Dedifferentiated amniotic fluid mesenchymal stem cell (primary cell): Measurements from ENCODE around the gene RAB6B.

ENCODE experiments used
- DNase-seq: peaks from one replicate; pipeline ENCODE4 v3.0.0-alpha.2; 2016; ENCODE audit errors: extremely low spot score

Gene RAB6B

DNA sequence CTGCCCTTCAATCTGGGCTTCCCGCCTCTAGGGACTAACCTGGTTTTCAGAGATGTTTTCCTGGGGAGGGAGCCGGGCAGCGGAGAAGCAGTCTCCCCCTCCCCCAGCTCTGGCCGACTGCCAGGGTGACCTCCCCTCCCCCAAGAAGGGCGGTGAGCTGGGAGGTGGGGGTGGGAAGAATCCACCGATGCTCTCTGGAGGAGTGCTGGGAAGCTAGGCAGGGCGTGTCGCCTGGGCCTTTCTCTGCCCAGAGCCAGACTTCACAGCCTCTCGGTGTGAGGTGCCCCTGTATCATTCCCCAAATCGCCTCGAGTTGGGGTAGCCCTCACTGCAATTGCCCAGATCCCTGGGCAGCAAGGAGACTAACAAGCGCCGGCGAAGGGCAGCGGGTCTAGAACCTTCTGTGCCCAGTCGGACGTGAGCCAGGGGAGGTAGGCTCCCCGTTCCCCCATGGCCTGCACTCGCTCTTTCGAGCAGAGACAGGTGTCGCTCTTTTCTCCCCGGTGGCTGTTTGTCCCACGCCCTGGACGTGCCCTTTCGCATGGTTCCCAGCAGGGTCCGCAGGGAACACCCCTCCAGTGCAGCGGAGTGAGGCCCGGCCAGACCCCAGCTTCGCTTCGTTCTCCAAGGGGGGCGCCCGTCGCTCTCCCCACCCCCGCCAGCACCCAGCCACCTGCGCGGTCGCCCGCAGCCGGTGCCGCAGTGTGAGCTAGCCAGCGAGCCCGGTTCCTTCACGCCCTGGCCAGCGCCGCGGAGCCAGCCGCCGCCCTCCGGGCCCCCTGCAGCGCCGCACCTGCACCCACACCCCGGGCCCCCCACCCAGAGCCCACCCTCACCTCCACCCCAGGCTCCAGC lies 1.1 kb downstream of the RAB6B start:
- no peak for DNase-seq

DNA sequence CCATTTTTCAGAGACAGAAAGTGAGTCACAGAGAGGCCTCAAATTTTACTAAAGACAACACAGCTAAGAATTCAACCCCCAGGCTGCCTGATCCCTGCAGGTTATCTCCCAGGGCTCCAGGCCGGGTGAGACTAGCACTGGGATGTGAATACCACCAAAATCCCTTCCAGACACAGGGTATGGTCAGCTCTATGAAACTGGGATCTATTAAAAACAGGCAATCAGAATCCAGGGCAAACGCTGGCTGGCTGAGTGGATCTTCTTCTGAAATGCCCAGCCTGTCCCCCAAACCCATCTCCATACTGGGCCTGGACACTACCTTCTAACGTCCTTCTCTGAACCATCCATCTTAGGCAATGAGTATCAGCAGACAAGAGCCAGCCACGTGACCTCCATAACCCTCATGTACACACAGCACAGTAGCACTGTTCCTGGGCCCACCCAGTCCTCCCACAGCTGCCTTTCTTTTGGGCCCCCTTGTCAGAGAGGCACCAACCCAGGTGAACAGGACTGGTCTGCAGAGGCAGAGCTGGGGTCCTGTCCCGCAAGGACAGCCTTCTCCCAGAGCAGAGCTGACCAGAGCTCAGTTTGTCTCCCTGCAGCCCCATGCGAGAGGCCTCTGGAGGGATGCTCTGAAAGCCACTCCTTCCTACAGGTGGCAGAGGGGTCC lies 1.9 kb downstream of the RAB6B start:
- DNase-seq = no peak

DNA sequence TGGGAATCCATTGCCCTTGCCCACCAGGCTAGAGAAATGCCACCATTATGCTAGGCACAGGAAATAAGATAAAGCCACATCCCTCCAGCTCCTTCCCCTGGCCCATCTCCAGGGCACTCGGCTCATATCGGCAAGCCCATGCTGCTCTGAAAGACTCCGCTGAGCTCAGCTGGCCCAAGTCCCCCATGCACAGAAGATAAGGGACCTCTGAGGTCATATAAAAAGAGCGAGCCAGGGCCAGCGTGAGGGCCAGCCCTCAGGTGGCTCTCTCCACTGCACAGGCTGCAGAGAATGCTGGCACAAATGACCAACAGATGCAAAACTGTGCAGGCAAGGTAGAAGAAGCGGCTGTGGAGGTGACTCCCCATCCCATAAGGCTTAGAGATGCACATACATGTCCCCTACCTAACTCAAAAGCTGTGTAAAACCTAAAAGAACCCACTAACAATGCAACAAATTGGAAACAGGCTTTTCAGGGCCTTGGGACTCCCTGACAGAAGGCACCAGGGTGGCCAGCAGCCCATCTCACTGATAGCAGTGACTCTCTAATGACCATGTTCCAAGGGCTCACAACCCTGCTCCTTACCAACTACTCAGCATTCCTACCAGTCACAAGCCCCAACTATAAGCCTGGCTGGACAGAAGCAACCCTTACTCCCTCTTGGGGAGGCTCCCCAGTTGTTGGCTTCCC lies 3.0 kb downstream of the RAB6B start:
- no peak for DNase-seq

DNA sequence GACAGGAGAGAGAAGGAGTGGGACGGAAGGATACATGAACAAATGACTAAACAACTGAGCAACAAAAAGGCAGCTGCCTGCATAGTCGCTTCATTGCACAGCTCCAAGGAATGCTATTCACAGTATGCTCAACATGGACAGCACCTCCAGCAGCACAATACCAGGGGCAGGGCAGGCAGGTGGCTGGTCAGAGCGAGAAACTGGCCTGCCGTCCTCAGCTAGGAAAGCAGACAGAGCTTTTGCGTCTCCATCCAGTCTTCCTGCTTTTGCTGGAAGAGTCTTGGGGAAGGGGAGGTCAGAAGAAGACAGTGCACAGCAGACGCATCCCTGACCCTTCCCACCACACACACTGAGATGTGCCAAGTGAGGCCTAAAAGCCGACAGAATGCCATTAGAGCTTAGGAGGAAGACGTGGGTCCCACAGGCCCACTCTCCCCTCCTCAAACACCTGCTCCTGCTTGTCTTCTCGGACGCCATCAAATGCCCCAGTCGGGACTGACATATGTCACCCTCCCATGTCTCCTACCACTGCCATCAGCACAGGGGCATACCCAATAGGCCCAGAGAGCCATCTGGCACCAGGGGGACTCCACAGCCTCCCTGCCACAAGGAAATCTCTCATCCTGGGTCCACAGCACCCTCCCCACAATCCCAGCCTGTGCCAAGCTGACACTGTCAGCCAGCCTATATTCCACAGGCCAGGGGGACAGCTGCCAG lies 3.9 kb downstream of the RAB6B start:
- DNase-seq = no peak

DNA sequence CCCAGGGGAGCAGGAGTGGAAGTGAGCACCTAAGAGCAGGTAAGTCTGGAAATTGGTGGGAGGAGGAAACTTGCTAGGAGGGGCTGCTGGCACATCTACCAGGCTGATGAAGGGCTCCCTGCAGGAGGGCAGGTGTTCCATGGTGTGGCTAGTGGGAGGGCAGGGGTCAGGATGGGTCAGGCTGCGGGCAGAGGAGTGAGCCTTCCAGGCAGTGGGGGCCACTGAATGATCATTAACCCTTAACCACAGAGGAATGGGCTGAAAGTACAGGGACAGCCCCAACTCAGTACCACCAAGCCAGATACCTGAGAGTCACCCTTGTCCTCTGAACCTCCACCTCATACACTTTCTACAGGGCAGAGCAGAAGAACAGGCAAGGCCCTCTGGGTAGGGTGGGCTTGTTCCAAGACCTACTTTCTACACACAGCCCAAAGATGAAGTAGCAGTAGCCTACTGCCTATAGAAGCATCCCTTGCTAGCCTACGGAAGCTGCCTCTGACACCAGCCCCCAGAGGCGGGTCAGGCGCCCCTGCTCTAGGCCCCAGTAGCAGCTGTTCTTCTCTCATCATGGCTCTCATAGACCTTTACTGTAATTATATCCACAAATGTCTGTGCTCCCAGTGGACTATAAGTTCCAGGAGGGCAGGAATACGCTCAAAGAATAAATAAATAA lies 4.6 kb downstream of the RAB6B start:
- no peak for DNase-seq

DNA sequence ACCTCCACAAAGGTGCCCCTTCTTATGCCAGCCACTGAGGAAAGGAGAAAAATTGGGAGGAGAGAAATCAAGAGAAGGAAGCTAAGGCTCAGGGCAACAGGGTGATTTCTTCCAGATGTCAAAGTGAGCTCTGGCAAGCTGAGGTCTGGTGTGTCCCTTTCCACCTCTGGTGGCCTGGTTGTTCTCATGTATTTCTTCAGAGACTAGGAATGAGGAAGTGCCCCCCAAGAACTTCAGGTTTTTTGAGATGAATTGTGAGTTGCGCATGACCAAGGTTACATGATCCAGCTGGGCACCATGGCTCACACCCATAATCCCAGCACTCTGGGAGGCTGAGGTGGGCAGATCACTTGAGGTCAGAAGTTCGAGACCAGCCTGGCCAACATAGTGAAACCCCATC lies 5.6 kb downstream of the RAB6B start:
- no peak for DNase-seq

DNA sequence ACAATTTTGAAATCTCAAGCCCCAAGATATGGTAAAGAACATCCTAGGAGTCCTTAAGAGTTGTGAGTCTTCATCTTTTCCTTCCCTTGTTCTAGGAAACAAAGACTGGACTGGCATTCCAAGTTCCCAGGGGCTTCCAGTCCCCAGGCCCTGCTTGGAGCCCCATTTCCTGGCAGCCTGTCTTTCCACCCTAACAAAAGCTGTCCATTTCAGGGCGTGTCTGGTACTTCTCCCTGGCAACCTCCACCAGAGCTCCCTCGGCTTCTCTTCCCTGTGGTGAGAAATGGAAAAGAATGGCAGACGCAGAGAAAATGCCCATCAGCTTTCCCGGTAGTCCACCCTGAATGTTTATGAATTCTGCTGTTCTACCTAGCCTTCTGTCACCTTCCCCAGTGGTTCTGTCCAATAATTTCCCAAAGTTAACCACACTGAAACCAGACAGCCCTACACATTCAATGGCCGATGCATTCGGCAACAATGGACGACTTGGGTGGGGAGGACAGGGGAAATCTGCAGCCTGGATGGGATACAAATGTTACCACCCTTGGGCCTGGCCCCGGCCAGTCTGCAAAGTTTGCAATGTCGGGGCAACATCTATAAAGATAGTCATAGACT lies 6.8 kb downstream of the RAB6B start:
- no peak for DNase-seq

DNA sequence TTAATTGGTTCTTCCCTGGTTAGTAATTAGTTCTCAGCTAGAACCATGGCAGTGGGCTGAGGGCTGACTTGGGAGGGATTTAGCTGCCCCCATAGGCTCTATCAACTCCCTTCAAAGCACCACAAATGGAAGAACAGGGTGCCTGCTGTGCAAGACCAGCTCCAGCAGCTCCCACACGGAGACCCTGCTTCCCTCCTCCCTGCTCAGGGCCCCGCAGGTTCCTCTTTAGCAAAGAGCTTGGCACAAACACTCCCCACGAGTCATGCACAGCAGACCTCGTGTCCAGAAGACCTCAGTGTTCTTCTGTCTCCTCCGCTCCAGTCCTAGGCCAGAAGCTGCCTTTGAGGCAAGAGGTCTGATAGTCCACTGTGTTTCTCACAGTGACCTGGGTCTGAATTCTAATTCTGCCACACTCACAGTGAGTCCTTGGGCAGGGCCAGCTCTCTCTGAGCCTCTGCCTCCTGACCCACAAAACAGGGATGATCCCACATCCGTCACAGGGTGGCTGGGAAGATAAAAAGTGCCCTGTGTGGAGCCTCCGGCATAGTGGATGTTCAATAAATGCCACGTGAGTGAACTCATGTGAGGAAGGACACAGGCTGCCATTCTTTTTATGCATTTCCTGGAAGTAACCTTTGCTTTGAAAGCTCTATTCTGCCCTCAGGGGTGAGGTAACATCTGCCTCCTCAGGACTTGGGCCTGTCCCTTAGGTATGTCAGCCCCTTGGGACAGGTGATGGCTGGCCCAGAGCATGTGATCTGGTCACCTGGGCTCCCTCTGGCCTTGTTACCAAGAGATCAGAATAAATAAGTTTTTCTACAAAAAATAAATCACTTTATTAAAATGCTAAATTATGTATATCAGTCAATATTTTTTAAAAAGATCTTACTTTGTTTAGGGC lies 7.6 kb downstream of the RAB6B start:
- DNase-seq = no peak

DNA sequence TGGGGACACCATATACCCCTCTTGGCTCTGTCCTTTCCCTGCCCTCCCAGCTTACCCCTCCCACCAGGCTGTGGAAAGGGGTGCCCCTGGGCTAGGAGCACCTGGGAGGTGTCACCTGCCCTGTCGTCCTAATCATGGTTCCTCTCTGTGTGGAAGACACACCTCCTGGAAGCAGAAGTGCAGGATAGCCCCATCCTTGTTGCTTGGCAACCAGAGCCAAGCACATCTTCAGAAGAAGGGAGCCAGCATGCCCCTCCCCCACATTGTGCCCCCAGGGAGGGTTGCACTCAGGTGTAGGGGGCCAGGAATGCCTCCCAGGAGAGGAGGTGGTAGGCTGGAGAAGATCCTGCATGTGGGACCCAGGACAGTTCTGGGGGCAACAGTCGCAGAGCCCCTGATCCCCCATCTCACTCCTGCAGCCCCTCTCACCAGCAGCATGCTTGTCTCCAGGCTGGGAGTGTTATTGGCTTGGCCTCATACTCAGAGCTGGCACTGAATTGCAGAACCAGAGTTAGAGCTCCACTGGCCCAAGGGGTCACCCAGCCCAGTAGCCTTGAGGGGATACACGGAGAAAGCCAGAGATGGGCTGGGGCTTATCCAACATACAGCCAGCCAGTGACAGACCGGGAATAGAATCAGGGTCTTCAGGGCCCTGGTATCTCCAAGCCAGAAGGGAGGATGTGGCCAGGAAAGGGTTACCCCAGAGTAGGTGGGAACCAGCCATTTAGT lies 8.4 kb downstream of the RAB6B start:
- DNase-seq = no peak

DNA sequence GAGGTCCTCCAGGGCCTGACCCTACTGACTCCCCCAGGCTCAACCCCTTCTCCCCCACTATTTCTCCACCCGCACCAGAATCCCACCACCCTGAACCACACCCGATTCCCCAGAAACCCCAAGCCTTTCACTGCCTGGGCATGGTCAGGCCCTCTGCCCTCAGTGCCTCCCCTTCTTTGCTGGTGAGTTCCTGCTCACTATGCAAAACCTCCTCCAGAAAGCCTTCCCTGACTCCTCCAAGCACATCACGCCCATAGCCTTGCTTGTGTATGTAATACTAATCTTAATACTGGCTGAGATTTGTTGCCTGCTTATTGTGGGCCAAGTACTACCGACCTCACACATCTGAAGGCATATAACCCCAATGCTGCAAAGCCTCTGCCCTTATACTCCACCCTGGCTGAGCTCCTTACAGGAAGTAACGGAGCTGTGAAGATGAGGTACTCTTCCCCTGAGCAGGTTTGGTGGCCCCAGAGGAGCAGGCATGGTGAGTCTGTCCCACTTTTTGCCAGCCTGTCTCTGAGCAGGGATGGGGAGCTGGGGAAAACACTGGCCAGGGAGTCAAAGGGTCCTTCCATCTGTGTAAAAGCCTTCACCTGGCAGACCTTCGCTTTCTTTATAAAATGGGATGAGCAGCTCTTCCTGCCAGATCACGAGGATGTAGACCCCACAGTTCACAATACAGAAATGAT lies 9.5 kb downstream of the RAB6B start:
- no peak for DNase-seq

DNA sequence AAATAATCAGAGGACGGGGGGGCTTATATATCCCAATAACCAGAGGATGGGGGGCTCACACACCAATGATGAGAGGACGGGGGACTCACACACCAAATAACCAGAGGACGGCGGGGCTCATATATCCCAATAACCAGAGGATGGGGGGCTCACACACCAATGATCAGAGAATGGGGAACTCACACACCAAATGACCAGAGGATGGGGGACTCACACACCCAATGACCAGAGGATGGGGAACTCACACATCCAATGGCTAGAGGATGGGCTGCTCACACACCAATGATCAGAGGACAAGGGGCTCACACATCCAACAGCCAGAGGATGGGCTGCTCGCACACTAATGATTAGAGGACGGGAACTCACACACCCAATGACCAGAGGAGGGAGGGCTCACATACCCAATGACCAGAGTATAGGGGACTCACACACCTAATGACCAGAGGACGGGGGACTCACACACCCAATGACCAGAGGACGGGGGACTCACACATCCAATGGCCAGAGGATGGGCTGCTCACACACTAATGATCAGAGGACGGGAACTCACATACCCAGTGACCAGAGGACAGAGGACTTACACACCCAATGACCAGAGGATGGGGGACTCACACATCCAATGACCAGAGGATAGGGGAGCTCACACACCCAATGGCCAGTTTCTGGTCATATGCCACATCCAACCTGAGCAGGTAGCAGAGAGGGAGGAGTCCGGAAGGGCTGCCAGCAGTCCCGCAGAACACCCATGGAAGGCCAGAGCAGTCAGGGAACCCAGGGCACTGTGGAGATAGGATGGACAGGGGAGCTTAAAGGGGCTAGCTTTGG lies 10.6 kb downstream of the RAB6B start:
- DNase-seq = no peak

DNA sequence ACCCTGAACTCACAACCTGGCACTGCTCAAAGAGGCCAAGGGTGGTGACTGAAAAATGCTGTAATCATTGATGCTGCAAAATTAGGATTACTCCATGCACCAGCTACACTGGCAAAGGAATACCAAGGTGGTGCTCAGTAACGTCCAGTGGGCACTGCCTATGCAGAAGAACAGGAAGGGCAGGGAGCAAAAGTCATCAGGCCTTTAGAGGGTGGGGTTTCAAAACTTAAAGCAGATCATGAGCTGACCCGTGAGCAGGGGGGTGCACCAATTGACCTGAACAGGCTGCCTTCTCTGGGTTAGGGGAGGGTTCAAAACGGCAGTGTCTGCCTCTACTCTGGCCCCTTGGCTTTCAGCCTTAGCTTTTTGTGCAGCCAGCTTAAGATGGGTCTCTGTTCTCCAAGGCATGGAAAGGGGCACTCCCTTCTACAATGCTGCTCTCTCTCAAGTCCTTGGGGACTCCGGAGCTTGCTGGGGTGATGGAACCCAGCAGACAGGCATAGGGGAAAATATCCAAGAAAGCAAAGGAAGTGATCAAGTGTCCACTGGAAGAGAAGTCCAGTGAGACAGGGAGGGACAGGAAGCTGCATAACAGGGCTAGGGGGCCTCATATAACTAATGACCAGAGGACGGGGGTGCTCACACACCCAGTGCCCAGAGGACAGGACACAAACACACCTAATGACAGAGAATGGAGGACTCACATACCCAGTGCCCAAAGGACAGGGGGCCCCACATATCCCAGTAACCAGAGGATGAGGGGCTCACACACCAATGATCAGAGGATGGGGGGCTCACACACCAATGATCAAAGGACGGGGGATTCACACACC lies 11.4 kb downstream of the RAB6B start:
- no peak for DNase-seq

DNA sequence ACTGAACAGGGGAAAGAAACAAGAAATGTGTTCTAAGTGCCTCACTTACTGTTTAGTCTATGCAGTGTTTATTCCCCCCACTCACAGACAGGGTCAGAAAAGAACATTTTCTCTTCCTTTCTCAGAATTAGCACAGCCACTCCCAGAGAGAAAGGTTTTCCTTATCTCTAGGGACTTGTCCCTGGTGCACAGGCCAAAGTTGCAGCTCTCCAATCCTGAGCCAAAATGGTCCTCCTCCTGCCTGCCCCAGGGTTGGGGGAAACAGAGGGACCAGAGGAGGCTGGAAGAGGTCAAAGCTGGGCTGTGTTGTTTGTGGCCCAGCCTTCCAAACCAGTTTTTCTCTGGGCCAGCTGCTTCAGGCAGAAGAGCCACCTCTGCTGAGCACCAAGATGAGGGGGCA lies 12.0 kb downstream of the RAB6B start:
- no peak for DNase-seq

DNA sequence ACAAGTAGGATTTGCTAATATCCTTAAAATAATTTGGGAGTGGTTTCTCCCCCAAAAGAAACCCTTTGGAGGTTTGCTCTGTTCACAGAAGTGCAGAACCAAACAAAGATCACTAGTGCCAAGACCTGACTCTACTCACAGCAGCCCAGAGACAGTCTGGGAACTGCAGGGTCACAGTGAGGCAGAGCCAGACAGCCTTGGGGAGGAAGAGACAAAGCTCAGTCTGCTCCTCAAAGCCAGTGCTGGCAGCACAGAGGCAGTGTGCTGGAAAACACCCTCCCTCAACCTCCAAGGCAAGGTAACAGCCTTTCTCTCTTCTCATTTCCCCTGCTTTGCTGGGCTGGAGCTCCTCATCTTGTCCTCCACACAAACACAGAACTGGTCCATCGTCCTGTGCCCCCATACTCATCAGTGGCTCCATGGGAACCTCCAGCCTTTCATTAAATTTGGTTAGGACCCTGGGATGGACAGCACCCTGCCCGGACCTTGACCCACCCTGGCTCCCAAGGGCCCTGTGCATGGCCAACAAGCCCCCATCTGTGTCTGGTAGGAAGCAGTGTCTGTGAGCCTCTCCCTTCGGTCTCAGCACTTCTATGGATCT lies 12.6 kb downstream of the RAB6B start:
- no peak for DNase-seq

DNA sequence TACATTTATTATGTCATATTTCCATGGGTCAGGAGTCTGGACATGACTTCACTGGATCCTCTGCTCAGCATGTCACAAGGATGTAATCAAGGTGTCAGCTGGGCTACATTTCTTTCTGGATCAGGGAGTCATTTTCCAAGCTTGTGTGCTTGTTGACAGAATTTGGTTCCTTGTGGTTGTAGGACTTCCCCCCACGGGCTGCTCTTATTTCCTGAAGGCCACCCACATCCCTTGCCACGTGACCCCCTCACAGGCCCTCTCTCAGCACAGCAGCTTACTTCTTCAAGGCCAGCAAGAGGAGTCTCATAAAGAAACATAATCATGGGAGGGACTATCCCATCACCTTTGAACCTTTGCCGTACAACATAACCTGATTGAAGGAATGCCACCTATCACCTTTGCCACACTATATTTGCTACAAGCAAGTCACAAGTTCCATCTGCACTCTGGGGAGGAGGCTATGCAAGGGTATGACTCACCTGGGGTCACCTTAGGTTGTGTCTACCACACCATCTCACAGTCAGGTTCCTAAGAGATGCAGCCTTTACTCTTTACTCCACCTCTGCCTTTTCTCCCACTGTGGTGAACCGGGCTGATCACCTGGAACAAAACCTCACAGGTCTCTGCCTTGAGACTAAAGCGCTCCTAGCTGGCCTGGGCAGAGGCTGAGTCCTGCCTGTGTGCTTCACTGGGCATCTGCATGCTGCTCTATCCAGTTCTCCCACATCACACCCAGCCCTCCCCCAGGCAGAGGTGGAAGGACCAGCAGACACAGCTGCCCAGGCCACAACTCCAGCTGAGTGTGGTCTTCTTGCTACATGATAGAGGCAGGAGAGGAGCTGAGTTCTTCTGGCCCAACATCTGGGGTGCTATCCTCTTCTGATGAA lies 13.5 kb downstream of the RAB6B start:
- DNase-seq = no peak

DNA sequence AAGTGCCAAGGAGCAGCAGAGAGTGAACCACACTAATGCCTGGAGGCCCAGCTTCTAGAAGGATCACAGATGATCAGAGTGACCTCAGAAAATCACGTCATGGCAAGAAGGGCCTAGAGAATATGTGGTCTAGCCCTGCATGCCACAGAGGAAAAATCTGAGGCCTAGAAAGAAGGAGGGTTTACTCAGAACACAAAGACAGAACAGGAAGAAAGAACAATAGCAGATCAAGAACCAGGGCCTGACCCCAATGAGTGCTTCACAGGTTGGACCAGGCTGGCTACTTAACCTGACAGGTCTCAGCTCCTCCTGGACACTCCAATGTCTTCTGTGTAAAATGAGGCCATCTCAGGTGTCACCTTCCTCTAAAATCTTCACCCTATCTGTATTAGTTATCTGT lies 14.2 kb downstream of the RAB6B start:
- DNase-seq = no peak
